HG03280 (cell line): ENCODE data around the gene ACVRL1.
"Not testable (repeated sequence)": the region's sequence is repeated elsewhere in the genome, so short reads cannot be mapped to it uniquely, and the experiment has no call there.

Experiments used
- ATAC-seq: cut with Tn5 transposase; IDR thresholded peaks from one replicate; pipeline ENCODE4 v1.9.1; 2021; ENCODE audit warnings: mild to moderate bottlenecking, moderate library complexity; ENCODE audit not compliant: unreplicated experiment

Gene ACVRL1

DNA sequence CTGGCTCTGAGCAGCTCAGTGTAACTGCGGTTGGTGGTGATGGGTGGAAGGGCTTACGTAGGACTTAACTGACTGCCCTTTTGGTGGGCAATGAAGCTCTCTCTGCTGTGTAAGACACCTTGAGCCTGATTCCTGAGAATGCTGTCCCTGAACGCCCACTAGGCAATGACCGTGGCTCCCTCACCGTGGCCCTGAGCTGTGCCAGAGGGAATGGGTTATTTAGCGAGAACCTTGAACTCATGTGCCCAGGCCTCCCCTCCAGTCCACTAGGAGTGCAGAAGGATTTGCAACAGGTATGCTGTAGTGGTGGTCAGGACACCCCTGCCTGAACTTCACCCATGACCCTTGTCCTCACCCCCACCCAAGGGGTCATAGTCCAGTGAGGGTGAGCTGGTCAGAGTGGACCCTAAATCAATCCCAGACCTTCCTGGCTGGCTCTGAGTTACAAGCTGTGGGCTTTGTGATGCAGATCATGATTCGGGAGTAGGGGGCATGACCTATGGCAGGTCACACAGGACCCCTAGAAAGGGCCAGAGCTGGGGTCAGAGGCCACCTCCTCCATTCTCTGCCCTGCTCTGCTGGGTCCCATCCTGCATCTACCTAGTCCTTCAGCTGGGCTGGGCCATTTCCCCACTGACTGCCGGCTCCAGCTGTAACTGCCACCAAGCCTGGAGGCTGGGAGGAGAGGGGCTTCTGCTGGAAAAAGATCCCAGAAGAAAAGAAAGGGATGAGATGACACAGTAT lies 33.9 kb upstream of the ACVRL1 start:
- no peak for ATAC-seq

GRCh38 chr12:51874000-51874399 lies 33.3 kb upstream of the ACVRL1 start:
- ATAC-seq = no peak

- no peak for ATAC-seq
Observed at GRCh38 chr12:51874486-51874885, 32.8 kb upstream of the ACVRL1 start.

DNA sequence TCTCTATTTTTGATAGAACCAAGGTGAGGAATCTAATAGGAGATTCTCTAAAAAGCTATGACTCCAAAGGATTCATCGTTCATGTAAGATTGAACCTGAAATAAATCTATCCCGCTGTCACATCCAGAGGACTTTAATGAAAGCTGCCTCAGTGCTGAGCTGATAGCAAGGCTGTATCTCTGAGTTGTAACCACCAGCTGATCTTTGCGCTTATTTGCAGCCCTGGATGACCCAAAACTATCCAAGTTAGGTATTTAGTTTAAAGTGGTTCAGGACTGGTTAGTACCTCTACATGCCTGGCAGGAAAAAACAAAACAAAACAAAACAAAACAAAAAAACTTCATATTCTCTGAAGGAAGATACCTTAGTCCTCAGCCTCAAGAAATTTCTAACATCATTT lies 28.2 kb upstream of the ACVRL1 start:
- ATAC-seq = no peak

DNA sequence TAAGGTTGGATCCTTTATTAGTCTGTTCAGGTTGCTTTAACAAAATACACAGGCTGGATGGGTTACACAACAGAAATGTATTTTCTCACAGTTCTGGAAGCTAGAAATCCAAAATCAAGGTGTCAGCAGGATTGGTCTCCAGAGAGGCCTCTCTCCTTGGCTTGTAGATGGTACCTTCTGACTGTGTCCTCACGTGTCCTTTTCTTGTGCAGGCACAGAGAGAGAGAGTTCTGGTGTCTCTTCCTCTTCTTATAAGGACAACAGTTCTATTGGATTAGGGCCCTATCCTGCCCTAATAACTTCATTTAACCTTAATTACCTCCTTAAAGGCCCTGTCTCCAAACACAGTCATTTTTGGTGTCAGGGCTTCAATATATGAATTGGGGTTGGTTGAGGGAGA lies 24.0 kb upstream of the ACVRL1 start:
- no peak for ATAC-seq

- ATAC-seq = no peak
Observed at GRCh38 chr12:51883998-51884675, 23.2 kb upstream of the ACVRL1 start.

DNA sequence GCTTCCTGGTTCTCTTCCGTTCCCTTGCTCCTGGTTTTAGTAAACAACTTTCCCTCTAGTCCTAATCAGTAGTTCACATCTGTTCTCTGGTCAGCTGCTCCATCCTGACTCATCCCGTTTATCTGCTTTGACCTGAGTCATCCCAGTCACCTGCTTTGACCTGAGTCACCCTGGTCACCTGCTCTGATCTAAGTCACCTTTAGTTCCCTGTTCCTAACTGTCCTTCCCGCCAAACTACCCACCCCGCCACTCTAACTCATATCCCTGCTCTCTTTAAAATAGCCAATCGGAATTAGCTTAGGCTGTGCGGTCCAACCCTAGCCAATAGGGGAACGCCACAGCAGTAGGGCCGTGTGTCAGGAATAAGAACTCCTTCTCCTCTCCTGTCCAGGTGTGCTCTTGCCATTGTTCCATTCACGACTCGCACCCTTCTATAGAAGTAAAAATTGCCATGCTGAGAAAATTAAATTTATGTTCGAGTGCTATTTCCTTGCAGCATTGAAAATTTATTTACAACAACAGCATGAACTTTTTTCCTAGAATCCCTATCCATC lies 22.6 kb upstream of the ACVRL1 start:
- no peak for ATAC-seq

GRCh38 chr12:51885294-51886020 lies 21.8 kb upstream of the ACVRL1 start:
- ATAC-seq = not testable (repeated sequence)

DNA sequence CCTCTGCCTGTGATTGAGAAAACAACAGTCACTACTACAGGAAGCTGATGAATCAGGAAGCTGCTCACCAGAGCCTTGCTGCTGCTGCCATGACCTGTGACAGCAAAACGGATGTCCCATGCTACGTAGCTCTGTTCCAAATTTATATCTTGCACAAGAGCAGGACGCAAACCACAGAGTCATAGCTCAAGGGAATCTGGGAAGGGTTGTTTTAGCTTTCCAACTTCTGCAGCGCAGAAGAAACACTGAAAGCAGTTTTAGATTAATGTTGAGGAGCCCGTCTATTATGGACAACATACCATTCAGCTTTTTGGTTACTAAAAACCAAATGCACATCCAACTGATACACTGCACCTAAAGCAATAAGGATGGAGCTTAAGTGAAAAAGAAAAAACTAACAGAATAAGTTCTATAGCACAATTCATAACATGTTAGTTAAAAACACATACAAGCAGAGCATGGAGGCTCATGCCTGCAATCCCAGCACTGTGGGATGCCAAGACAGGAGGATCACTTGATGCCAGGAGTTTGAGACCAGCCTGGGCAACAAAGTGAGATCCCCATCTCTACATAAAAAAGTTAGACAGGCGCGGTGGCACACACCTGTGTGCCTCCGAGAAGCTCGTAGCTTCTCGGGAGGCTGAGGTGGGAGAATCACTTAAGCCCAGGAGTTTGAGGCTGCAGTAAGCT lies 21.1 kb upstream of the ACVRL1 start:
- ATAC-seq = no peak

DNA sequence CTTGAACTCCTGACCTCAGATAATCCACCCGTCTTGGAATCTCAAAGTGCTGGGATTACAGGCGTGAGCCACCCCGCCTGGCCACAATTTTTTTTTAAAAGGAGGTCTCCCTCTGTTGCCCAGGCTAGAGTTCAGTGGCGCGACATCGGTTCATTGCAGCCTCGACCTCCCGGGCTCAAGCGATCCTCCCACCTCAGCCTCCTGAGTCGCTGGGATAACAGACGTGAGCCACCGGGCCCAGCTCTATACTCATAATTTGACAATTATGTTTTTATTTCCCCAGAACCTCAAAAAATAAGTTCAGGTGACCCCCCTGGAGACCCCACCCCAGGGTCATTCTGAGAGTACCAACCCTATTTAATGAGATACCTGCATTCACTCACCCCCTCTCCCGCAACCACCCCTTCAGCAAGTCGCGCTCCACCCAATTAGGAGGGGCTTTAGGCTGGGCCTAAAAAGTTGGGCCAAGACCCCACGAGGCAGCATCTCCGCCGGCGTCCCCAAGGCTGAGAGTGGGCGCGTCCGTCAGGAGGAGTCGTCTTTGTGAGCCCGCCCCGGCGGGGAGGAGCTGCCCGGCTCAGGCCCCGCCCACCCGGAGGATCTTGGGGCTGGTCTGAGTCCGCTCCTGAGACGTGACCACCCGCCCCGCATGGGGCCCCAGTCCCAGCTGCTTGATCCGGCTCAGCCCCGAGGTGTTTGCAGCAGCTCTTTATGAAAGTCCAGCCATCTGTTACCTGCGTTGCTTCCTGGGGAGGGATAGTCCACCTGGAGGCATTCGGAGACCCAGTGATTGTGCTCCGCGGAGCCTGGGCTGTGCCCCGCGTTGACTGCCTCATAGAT lies 19.6 kb upstream of the ACVRL1 start, which contains the start of gene ANKRD33:
Gene ANKRD33 (plus strand): TSS at position 628 of the 840 bp plus-strand sequence. CDS start 84 bp downstream, at position 712.
- ATAC-seq = no peak

- ATAC-seq = no peak
Observed at GRCh38 chr12:51888316-51889215, 18.7 kb upstream of the ACVRL1 start.

DNA sequence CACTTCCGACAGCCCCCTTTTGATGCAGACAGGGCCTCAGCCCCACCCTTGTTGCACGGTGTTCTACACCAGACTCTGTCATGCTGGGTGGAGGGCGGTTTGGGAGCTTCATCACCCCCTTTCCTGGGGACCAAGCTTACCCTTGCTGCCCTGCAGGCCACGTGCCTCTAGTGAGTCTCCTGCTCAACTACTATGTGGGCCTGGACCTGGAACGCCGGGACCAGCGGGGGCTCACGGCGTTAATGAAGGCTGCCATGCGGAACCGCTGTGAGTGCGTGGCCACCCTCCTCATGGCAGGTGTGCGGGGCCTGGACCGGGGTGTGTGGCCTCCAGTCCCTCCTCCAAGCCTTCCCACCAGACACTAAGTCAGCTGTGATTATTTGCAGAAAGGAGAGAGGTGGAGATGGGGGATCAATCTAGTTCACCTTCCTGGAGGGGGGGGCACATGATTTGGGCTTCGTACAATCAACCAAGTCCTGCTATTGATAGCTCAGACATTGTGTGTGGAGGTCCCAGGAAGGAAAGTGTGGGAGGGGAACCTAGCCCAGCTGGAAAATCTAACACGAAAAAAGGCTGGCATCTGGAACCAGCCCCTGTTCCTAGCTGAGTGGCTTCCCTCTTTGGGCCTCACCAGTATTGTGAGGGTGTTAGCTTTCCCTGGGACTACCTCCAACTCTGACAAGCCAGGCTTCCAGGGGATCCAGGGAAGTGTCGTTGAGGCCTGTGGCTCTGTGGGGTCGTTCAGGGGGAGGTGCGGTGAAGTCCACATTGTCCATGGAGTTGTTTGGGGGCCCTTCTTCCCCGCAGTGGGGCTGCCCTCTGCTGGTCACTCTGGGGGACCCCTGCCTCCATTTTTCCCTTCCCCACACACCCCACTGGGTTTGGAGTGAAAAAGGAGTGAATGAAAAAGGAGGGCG lies 17.8 kb upstream of the ACVRL1 start:
- ATAC-seq = no peak

DNA sequence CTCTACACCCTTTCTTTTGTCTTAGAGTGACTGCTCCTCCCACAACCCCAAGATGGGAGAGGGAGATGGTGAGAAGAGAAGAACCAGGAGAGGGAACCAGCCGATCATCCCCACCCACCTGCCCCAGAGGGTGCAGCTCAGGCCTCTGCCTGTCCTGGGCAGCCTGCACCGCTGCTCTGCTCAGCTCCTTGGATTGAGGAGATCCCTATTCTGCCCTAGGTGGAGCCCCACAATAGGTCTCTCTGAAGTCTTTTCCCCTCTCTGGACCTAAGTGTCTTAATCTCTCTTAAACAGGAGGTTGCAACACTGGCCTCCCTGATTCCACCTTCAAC lies 17.2 kb upstream of the ACVRL1 start:
- ATAC-seq = no peak

DNA sequence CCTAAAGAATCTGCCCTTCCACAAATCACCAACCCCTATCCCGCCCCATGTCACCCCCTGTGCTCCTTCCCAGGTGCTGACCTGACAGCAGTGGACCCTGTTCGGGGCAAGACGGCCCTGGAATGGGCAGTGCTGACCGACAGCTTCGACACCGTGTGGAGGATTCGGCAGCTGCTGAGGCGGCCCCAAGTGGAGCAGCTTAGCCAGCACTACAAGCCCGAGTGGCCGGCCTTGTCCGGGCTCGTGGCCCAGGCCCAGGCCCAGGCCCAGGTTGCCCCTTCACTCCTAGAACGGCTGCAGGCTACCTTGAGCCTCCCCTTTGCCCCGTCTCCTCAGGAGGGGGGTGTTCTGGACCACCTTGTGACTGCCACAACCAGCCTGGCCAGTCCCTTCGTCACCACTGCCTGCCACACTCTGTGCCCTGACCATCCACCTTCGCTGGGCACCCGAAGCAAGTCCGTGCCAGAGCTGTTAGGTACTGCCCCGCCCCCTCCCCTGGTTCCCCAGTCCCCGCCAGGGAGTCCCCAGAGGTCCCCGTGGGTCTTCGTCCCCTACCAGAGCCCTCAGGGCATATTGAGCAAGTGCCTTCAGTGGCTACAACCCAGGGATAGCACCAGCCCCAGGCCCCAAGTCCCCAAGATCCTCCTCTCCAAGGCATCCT lies 16.7 kb upstream of the ACVRL1 start:
- no peak for ATAC-seq

DNA sequence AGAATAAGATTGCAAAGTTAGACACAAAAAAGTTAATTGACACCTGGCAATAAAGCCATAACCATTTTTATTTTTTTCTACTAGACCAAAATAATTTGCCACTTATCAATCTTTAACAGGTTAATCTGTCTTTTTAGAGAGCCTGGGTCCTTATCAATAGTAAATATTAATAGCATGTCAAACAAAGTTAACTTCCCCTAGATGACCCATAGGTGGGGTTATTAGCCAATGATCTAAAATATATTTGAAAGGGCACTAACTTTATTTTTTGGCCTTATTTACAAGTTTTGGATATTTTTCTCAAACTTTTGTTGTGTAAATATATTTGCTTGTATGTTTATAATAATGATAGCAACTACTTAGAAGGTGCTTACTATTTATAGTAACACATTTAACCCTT lies 15.5 kb upstream of the ACVRL1 start:
- no peak for ATAC-seq

- no peak for ATAC-seq
Observed at GRCh38 chr12:51893786-51894185, 13.5 kb upstream of the ACVRL1 start.

GRCh38 chr12:51895378-51896135 lies 11.7 kb upstream of the ACVRL1 start:
- no peak for ATAC-seq
